Eye (tissue), 1 donor: ENCODE measurements around the gene GPR78.
"Not testable (repeated sequence)": the region's sequence is repeated elsewhere in the genome, so short reads cannot be mapped to it uniquely, and the experiment has no call there.

Experiments used
- DNase-seq: peaks from one replicate; pipeline ENCODE4 v3.0.0-alpha.2; 2015

The GPR78 gene

DNA sequence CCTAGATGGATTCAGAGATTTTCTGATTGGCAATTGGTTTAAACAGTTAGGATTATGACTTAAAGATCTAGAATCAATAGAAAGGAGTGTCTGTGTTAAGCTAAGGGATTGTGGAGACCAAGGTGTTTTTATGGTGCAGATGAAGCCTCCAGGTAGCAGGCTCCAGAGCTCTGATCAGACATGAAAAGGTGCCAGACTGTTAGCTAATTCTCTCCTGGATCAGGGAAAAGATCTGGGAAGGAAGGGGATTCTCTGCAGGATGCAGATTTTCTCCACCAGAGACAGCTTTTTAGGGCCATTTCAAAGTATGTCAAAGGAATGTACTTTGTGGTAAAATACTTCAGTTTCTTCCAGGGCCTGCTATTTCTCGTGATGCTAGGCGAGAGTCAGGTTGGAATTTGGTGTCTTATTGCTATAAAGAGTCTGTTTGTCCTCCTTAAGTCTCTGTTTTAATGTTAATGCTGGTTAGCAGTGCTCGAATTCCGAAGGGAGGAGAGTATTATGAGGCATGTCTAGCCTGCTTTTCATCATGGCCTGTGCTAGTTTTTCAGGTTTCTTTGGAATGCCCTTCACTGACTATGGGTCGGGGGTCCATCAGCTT is 12.0 kb upstream of the GPR78 start:
- DNase-seq = no peak

DNA sequence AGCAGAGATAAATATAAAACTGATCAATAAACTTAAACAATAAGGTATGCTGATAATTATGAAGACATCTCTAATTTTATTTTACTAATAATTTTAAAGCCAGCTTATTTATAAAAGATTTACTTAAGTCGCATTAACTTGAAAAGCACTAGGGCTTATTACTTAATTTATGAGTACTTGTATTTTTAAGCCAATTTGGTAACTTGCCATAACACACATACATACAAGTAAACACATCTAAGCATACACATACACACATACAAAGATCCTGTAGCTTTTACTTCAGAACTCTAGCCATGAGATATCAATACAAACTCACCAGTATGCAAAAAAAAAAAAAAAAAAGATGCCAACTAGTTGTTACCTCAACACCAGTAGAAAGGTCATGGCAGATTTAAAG is 10.0 kb upstream of the GPR78 start:
- DNase-seq = no peak

DNA sequence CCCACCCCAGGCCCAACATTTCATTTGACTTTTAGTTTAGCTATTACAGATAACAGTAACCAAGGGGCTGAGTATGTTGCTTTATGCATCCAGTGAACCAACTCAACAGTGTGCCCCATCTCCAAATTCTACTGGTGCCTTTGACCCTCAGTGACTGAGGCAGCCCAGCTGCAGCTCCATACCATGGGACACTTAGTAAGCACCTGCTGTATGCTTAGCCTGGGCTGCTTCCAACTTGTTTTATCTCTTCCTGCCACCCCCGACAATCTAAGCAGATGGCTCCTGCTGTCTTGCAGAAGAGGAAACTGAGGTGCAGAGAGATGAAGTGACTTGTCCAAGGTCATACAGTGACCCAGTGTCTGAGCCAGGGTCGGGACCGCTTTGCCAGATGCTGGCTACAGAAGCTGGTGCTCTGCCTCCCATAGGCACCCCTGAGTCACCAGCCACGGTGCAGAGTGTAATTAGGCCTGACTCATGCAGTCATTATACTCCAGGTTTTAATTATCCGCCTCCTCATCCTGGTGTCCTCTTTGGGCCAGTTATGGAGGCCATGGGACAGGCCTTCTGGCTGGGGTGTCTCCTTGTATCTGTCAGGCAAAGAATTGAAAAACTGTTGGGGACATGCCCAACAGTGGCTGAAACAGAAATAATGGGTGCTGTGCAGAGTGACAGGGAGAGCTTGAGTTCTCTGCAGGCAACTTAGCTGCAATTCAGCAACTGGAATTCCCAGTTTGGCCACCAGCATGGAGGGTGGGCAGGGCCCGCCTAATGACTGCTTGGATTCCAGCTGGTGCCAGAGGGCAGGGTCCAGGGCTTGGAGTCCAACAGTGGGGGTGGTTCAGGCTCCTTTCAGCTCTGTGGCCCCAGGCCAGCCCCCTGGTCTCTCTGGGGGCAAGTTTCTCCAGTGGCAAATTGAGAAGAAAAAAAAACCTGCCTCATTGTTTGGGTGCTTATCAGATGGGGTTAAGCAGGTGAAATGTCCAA is 8.2 kb upstream of the GPR78 start:
- DNase-seq = no peak

DNA sequence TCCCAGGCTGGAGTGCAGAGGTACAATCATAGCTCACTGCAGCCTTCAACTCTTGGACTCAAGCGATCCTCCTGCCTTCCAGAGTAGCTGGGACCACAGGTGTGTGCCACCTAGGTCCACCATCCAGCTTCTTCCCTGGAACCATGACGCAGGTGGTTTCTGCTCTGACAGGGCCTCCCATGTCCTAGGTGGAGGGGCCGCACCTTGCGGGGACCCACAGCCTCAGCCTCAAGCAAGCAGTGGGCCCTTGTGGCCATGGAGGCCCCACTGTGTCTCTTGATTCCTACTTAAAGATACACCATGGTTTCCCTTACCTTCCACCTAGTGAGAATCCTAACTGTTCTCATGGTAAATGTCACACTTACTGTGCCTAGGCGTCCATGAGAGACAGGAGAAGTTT is 6.9 kb upstream of the GPR78 start:
- DNase-seq = no peak

GRCh38 chr4:8574796-8575370 is 5.3 kb upstream of the GPR78 start:
- no peak for DNase-seq

GRCh38 chr4:8575457-8575856 is 4.7 kb upstream of the GPR78 start:
- no peak for DNase-seq

DNA sequence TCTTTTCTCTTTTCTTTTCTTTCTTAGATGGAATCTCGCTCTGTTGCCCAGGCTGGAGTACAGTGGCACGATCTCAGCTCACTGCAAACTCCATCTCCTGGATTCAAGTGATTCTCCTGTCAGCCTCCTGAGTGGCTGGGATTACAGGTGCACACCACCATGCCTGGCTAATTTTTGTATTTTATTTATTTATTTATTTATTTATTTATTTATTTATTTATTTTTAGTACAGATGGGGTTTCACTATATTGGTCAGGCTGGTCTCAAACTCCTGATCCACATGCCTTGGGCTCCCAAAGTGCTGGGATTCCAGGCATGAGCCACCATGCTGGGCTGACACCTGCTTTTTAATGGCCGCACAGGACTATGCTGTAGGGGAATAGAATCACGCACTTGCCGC is 3.6 kb upstream of the GPR78 start:
- not testable (repeated sequence) for DNase-seq

DNA sequence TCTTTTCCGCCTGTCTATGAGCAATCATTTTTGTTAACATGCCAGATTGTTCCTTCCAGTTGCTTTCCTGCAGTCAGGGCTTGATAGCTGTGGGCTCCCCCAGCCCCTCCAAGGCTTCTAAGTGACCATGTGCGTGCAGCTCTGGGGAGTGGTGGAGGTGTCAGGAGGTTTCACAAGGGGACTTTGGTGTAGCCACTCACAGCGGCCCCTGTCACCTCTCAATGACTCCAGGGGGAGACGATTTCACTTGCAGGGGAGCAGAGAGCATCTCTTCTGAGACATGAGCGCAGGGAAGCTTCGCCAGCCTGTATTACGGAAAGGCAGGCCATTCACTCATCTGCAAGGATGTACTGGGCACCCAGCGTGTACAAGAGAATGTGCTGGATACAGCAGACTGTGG is 3.1 kb upstream of the GPR78 start:
- DNase-seq = no peak

DNA sequence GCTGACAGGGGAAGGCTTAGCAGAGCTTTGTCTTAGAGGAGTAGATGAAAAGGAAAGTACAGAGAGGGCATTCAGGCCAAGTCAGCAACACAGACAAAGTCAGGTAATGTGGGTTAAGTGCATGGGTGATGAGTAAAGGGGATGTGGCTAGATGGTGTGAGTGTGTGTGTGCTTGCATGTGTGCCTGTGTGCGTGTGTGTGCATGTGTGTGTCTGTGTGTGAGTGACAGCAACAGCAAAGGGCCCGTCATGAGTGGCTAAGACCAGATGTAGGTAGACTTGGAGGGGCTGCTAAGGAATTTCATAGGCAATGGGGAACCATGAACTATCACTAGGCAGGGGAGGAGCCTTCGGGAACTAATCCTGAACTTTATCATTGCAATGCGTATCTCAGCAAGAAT is 2.2 kb upstream of the GPR78 start:
- DNase-seq = no peak

- no peak for DNase-seq
Measured at GRCh38 chr4:8578717-8579116, 1.5 kb upstream of the GPR78 start.

DNA sequence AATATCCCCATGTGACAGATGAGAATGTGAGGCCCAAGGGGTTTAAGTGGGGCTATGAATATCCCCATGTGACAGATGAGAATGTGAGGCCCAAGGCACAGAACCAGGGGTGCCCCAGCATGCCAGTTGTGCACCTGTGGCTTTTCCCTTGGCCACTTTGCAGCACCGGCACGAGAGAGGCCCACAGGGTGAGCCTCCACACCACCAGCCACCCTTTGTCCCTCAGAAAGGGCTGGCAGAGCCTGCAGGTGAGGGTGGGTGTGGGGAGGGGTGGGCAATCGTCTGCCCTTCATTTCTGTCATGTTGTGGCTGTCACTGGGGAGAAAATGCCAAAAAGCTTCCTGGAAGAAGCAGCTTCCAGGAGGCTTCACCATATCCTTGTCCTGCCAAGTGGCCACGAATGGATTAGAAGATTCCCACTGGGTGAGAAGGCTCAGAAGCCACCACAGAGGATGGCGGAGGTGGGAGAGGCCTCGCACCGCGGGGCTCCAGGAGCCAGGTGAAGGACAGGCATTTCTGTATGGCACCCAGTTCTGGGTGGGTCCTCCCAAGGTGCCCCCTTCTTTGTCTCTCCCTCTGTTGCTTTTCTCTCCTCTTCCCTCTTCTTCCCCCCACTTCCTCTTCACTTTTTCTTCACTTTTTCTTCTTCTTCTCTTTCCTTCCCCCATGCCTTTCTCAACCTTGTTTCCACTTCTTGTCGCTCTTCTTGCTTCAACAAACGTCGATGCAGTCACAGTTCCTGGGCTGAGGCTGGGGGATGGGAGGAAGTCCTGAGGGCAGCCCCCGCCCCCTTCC is 469 bp upstream of the GPR78 start:
- DNase-seq = no peak

DNA sequence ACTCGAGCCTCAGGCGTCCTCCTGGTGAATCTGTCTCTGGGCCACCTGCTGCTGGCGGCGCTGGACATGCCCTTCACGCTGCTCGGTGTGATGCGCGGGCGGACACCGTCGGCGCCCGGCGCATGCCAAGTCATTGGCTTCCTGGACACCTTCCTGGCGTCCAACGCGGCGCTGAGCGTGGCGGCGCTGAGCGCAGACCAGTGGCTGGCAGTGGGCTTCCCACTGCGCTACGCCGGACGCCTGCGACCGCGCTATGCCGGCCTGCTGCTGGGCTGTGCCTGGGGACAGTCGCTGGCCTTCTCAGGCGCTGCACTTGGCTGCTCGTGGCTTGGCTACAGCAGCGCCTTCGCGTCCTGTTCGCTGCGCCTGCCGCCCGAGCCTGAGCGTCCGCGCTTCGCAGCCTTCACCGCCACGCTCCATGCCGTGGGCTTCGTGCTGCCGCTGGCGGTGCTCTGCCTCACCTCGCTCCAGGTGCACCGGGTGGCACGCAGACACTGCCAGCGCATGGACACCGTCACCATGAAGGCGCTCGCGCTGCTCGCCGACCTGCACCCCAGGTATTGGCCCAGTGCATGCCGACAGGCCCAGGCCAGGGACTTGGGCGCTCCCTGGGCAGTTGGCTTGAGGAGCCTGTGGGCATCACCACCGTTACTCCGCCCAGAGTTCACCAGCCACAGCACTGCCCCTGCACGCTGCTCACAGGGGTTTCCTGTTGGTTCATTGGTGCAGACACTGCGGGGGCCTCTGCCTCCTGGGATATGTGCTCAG is 1.1 kb downstream of the GPR78 start:
- no peak for DNase-seq

GRCh38 chr4:8582016-8582415 is 1.8 kb downstream of the GPR78 start:
- no peak for DNase-seq

DNA sequence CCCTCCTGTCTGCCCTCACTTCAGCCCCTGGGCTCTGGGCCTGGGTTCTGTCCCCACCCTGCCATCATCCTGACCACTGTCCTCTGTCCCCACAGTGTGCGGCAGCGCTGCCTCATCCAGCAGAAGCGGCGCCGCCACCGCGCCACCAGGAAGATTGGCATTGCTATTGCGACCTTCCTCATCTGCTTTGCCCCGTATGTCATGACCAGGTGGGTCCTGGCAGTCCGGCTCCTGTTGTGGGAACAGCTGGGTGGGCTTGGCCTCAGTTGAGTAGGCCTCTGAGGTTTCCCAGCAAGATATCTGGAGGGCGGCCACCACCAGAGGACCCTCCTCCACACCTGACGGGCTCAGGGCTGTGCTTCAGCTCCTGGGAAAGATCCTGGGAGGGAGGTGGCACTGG is 2.2 kb downstream of the GPR78 start:
- DNase-seq = no peak

DNA sequence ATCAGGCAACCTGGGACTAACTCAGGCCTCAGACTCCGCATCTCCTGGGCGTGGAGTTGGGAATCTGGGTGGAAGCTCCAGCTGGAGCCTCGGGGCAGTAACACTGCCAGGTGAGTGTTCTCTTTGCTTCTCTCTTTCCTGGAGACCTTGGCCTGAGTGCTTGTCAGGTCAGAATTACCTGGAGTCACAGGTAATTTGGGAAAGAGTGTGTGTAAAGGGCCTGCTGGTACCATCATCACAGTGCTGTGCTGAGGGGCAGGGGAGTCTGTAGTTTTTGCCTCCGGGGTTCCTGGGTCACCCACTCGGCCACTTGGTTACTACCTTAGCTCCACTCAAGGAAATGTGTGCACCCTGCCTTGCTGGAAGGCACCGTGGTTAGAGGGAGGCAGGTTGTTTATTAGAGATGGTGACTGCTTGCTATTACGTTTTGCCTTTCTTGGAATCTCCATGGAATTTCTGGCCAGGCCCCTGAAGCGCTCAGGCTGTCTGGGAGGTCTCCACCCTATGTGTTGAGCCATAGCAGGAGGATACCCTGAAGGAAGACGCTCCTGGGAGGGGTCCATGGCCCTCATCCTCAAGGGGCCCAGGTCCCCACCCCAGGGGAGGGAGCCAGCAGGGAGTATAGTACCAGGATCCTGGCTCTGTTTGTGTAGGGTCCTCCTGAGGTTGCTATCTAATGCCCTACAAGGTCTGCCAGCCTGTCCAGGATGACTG is 2.9 kb downstream of the GPR78 start:
- no peak for DNase-seq

DNA sequence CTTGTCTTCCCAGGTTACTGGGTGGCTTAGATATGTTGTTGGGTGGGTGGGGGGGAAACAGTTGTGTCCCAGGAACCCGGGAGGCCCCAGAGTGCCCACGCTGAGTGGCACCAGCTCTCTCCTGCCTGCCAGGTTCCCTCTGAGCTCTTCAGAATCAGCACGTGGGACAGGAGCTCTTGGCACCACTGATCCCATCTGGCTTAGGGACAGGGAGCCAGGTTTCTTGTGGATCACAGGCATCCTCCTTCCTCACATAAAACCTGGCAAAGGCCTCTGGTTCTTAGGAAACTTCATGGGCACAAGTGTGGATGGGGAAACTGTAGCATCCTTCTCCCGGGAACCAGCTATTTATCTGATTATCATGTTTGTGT is 3.4 kb downstream of the GPR78 start:
- no peak for DNase-seq

GRCh38 chr4:8585186-8585585 is 5.0 kb downstream of the GPR78 start:
- no peak for DNase-seq

GRCh38 chr4:8585721-8586212 is 5.6 kb downstream of the GPR78 start:
- no peak for DNase-seq

GRCh38 chr4:8586246-8586645 is 6.1 kb downstream of the GPR78 start:
- no peak for DNase-seq

DNA sequence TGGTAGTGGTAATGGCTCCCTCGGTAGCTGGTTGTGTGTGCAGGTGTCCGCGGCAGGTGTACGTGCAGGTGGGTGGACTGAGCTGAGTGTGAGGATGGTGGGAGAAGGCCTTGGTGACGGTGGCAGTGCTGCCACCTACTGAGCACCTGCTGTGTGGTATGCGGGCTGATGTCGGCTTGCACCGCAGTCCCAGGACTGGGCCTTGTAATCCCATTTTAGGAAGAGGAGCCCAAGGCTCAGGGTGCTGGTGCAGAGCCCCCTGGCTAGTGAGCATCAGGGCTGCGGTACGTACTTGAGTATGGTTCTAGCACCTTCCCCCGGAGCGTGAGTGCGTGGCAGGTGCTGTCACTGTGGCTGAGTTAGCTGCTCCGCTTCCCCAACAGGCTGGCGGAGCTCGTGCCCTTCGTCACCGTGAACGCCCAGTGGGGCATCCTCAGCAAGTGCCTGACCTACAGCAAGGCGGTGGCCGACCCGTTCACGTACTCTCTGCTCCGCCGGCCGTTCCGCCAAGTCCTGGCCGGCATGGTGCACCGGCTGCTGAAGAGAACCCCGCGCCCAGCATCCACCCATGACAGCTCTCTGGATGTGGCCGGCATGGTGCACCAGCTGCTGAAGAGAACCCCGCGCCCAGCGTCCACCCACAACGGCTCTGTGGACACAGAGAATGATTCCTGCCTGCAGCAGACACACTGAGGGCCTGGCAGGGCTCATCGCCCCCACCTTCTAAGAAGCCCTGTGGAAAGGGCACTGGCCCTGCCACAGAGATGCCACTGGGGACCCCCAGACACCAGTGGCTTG is 6.7 kb downstream of the GPR78 start:
- no peak for DNase-seq
